ENCODE data around the gene ARRB1. TPM values are rescaled to one million over a fixed set of nuclear protein-coding genes. Genes with fewer than 3 reads are reported as not detected.

The ARRB1 gene
- polyA plus RNA-seq, 2 of the 4 experiments (the other 2 are of a cell fraction) = 6.8 to 14.3 TPM

- ChIA-PET POLR2A (interaction anchor here (0.7 to 1.0 kb wide), 2 partner anchors 13 to 63 kb away, joined by 3 read pairs; no protein-coding TSS in a partner anchor), CTCF (interaction anchor here (0.7 to 10.9 kb wide), 10 partner anchors 11 to 204 kb away, joined by 3 to 147 read pairs (median 4); no protein-coding TSS in a partner anchor)
- no peaks in the 10 kb centered on the region for H3K9me3 ChIP-seq
- H3K4me2 ChIP-seq = peak overlapping the region; percentile 75
- FAIRE-seq (no peak), ATAC-seq (peak in 1 of 2 experiments; percentile 26; a peak in 2 of 6 replicates), DNase-seq (ENCODE audit: low read depth in 1 of 2, low spot score in 1 of 2) (peak in 1 of 2 experiments; percentile 65)
- WGBS (ENCODE audit: missing lambda C conversion rate) = 17% methylated on average over 3 of the region's 3 CpGs
- H3K4me3 ChIP-seq = no peak overlapping the region
- H3K4me1 ChIP-seq = peaks cover 68% of the 10 kb centered on the region
- peak overlapping the region; percentile 78 to 79 for H3K27ac ChIP-seq
- TF ChIP-seq ZFP36 (IDR thresholded peaks at IDR 0.05; ENCODE audit: borderline replicate concordance, partially characterized antibody) = peak; percentile 39
- TF ChIP-seq ZNF302 (CRISPR knock-in tag; IDR thresholded peaks at IDR 0.05) = no peak
- TF ChIP-seq JUN (IDR thresholded peaks at IDR 0.05) = 0 out of 5 replicates have a peak, but pooled peaks of 1 of the 2 experiments have one; percentile 9
Measured at GRCh38 chr11:75326439-75326810, 25.0 kb downstream of the ARRB1 start.

GRCh38 chr11:75325713-75326438 lies 25.6 kb downstream of the ARRB1 start:
- Histone ChIP-seq H3K4me2 (peak overlapping the region; percentile 75), H3K27ac (peak overlapping the region; percentile 78 to 79), H3K4me3 (no peak overlapping the region), H3K9me3 (no peaks in the 10 kb centered on the region), H3K4me1 (peaks cover 68% of the 10 kb centered on the region)
- 0 out of 5 replicates have a peak, but pooled peaks of 1 of the 2 experiments have one; percentile 23 for TF ChIP-seq JUN (IDR thresholded peaks at IDR 0.05)
- TF ChIP-seq ZNF302 (CRISPR knock-in tag; IDR thresholded peaks at IDR 0.05) = no peak
- TF ChIP-seq ZFP36 (IDR thresholded peaks at IDR 0.05; ENCODE audit: borderline replicate concordance, partially characterized antibody) = no peak
- no peak for TF ChIP-seq RCOR1 (IDR thresholded peaks at IDR 0.05; ENCODE audit: low read depth, low read length)
- TF ChIP-seq FOSL2 (IDR thresholded peaks at IDR 0.05) = no peak
- peak; percentile 70 for TF ChIP-seq FOSL2 (CRISPR knock-in tag; IDR thresholded peaks at IDR 0.05)
- TF ChIP-seq, protein P1, sequence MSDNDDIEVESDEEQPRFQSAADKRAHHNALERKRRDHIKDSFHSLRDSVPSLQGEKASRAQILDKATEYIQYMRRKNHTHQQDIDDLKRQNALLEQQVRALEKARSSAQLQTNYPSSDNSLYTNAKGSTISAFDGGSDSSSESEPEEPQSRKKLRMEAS (IDR thresholded peaks at IDR 0.05) = peak; percentile 66; the same call in 1 of the 2 replicates
- peak; percentile 68 for TF ChIP-seq GATA3 (IDR thresholded peaks at IDR 0.05; ENCODE audit: borderline replicate concordance)
- peak; percentile 77 to 79 for ATAC-seq
- no peak for FAIRE-seq
- peak; percentile 83 to 84 for DNase-seq (ENCODE audit: low read depth in 1 of 2, low spot score in 1 of 2)
- ChIA-PET CTCF (interaction anchor here (0.7 to 10.9 kb wide), 9 partner anchors 11 to 205 kb away, joined by 3 to 147 read pairs (median 4); no protein-coding TSS in a partner anchor), POLR2A (interaction anchor here (0.7 to 1.0 kb wide), 2 partner anchors 14 to 64 kb away, joined by 3 read pairs; no protein-coding TSS in a partner anchor)
- WGBS (ENCODE audit: missing lambda C conversion rate) = 17% methylated on average over 10 of the region's 10 CpGs

GRCh38 chr11:75324740-75325139 lies 26.7 kb downstream of the ARRB1 start:
- 60% methylated on average over 3 of the region's 4 CpGs for WGBS (ENCODE audit: missing lambda C conversion rate)
- ChIA-PET CTCF (interaction anchor here (1.5 to 10.9 kb wide), 4 partner anchors 9 to 58 kb away, joined by 3 to 147 read pairs (median 43); no protein-coding TSS in a partner anchor), POLR2A (no interaction called here)
- peak overlapping the region; percentile 75; the same call in 1 of the 3 replicates for H3K4me2 ChIP-seq
- TF ChIP-seq FOSB (CRISPR knock-in tag; IDR thresholded peaks at IDR 0.05) (no peak), NR3C1 (IDR thresholded peaks at IDR 0.05) (no peak), MAZ (IDR thresholded peaks at IDR 0.05; ENCODE audit: borderline replicate concordance, low read depth, low read length) (no peak), NFE2L2 (conservative IDR thresholded peaks at IDR 0.05; ENCODE audit: low read length) (no peak), HEYL (CRISPR knock-in tag; IDR thresholded peaks at IDR 0.05) (no peak), ZNF302 (CRISPR knock-in tag; IDR thresholded peaks at IDR 0.05) (no peak), USF2 (IDR thresholded peaks at IDR 0.05) (no peak), FOXS1 (CRISPR knock-in tag; IDR thresholded peaks at IDR 0.05) (no peak), POLR2AphosphoS2 (conservative IDR thresholded peaks at IDR 0.05; ENCODE audit: low read length) (no peak), BHLHE40 (IDR thresholded peaks at IDR 0.05; ENCODE audit: low read depth, low read length) (no peak), KDM5A (IDR thresholded peaks at IDR 0.05) (no peak), CBX8 (IDR thresholded peaks at IDR 0.05) (no peak), RCOR1 (IDR thresholded peaks at IDR 0.05; ENCODE audit: low read depth, low read length) (no peak), ZFP36 (IDR thresholded peaks at IDR 0.05; ENCODE audit: borderline replicate concordance, partially characterized antibody) (no peak), RARB (CRISPR knock-in tag; IDR thresholded peaks at IDR 0.05) (no peak), RAD21 (conservative IDR thresholded peaks at IDR 0.05 in 1 of 2, IDR thresholded peaks at IDR 0.05 in 1 of 2) (no peak), HES2 (IDR thresholded peaks at IDR 0.05) (no peak)
- TF ChIP-seq, protein P2, sequence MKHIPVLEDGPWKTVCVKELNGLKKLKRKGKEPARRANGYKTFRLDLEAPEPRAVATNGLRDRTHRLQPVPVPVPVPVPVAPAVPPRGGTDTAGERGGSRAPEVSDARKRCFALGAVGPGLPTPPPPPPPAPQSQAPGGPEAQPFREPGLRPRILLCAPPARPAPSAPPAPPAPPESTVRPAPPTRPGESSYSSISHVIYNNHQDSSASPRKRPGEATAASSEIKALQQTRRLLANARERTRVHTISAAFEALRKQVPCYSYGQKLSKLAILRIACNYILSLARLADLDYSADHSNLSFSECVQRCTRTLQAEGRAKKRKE (CRISPR knock-in tag; IDR thresholded peaks at IDR 0.05; ENCODE audit: low read depth) = no peak
- TF ChIP-seq, protein P3, sequence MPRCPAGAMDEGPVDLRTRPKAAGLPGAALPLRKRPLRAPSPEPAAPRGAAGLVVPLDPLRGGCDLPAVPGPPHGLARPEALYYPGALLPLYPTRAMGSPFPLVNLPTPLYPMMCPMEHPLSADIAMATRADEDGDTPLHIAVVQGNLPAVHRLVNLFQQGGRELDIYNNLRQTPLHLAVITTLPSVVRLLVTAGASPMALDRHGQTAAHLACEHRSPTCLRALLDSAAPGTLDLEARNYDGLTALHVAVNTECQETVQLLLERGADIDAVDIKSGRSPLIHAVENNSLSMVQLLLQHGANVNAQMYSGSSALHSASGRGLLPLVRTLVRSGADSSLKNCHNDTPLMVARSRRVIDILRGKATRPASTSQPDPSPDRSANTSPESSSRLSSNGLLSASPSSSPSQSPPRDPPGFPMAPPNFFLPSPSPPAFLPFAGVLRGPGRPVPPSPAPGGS (IDR thresholded peaks at IDR 0.05) = no peak
- DNase-seq (ENCODE audit: low read depth in 1 of 2, low spot score in 1 of 2) (no peak), FAIRE-seq (no peak), ATAC-seq (no peak)
- H3K4me3 ChIP-seq = no peak overlapping the region
- no peaks in the 10 kb centered on the region for H3K9me3 ChIP-seq
- H3K27ac ChIP-seq = peak overlapping the region; percentile 78 to 79
- peaks cover 66% of the 10 kb centered on the region for H3K4me1 ChIP-seq

Measured in A549 (cell line).